Measurements from ENCODE around the gene CDH4.

GRCh38 chr20:61587681-61588289, 335.7 kb downstream of the CDH4 start:
- no peak for TF ChIP-seq CTCF (conservative IDR thresholded peaks at IDR 0.05; ENCODE audit: low read length)
- TF ChIP-seq EZH2phosphoT487 (IDR thresholded peaks at IDR 0.05; ENCODE audit: borderline replicate concordance, low read depth, low read length) = no peak

All from OCI-LY7 (cell line).